ENCODE data around the gene VAT1L. TPM values are rescaled to one million over a fixed set of nuclear protein-coding genes. Genes with fewer than 3 reads are reported as not detected.
"Not testable (repeated sequence)": the region's sequence is repeated elsewhere in the genome, so short reads cannot be mapped to it uniquely, and the experiment has no call there.

VAT1L gene
- total RNA-seq, 1 experiment from 2014 or later, result 6.1 TPM

DNA sequence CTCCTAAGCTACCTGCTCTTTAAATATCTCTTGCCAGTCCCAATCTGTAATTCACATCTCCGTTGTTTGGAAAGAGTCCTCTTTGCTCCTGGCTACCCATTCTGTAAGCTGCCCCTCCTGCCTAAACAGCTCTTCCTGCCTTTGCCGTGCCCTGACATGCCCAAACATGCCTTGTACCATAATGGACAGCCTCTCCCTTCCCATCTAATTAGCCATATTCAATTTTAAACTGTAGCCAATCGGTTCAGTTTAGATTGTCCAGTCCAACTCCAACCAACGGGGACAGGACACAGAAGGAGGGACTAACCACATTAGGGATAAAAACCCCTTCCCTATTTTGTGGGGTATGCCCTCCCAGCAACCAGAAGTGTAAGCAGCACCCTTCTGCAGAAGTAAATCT lies 203.3 kb downstream of the VAT1L start:
- DNase-seq (ENCODE audit: low spot score), result no peak

DNA sequence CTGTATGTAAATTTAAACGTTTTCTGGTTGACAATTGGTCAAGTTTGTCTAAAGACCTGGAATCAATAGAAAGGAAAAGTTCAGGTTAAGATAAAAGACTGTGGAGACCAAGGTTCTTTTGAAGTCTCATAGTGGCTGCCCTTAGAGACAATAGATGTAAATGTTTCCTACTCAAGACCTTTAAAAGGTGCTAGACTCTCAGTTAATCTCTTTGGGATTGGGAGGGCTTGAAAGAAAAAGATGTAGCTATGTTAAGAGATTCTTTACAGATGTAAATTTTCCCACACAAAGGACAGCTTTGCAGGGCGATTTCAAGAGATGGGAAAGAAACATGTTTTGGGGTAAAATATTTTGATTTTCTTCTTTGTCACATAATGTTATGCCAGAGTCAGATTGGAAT lies 204.0 kb downstream of the VAT1L start:
- not testable (repeated sequence) for DNase-seq (ENCODE audit: low spot score)

DNA sequence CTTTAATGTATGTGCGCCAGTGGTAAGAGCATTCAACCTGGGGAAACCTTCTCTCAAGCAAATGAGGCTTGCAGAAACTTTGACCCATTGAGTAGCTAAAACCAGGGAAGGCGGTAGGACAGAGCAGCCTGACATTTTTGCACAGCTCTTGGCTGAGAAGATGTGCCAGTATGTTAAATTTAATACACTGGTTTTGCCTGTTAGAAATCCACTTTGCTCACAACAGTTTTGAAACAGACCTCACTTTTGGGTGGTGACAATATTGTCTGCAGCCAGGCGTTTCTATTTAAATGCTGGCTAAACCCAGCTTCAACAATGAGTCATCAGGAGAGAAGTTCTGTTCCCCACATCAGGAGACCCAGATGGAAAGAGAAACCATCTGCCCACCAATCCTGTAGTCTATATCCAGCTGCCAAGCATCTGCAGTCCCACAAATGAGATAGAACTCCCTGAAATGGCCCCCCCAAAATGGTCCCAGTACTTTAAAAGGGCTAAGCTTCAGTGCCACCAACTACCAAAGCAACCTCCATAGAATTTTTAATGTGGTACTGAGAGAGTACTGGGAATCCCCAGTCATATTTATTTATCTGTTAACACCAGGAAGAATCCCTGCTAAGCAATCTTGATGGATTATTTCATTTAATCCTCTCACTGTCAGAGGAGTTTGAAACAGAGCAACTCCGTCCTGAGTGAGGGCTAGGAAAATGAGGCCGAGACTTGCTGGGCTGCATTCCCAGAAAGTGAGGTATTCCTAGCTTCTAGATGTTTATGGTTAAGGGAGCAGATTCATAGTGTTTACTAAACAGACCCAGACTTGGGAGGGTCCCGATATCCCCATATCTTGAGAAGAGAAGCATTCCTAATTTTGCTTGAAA lies 205.0 kb downstream of the VAT1L start:
- DNase-seq (ENCODE audit: low spot score), result peak; percentile 78

DNA sequence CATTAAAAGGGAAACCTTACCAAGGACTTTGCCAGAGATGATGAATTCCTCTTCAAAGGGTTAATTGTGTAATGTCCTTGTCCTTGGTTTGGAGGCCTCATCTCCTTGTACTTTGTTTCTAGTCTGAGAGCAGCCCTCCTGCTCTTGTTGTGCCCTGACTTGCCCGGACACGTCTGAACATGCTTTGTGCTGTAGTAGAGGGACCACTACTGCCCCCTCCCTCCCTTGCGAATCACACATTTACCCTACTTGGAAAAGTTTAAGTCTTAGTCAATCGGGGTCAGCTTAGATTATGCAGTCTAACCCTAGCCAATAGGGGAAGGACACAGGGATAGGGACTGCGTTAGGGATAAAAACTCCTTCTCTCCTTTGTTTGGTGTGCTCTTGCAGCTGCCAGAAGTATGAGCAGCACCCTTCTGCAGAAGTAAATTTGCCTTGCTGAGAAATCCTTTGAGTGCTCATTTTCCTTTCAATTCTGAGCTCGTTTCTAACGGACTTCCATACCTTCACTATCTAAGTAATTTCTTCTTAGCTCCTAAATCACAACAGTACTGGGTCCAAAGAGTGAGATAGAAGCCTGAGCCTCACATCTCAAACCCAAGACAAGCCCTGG lies 207.6 kb downstream of the VAT1L start:
- no peak for DNase-seq (ENCODE audit: low spot score)

DNA sequence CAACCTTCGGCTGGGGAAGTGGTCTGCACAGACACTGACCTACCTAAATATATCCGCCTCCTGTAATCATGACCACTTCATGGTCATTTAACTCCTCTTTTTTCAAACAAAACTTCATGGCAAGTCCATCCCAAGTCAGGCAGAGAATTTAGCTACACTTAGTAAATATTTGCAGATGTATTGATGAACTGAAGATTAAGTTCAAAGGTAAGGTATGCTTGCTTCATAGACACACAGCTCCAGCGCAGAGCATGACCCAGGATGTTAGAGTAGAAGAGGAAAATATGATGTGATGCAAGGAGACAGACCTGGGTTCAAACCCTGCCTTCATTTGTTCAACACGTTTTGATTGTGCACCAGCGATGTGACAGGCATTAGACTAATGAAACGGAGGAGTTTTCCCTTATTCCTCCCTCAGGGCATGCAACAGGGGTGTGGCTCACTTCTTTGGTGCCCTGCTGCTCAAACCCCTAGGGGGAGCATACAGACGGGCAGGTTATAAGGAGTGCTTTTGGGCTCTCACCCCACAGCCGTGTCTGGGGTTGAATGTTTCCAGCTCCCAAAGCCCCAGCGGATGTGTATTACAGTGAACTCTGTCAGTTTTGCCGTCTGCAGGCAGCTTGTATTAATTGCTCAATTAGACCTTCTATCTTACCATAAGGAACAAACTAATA lies 210.1 kb downstream of the VAT1L start:
- DNase-seq (ENCODE audit: low spot score), result no peak

DNA sequence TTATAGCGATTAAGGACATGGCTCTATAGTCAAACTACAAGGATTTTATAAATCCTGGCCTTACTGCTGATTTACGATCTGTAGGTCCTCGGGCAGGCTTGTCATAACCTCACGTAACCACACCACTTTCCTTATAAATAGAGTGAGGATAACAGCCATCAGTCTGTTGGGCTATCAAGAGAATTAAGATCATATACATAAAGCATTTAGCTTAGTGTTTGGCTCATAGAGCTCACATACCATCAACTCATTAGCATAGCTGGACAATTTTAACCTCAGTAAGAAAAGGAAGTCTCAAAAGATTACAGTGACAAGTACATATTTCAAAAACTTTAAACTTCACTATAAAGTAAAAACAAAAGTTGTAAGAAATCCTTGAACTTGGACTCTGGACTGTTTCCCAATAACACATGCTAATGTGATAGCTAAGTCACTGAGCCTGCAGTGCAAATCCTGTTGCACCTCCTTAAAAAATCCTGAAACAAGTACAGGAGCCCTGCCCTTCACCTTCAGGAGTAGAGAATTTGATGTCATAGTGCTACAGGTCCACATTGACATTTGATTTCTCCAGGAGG lies 213.2 kb downstream of the VAT1L start:
- no peak for DNase-seq (ENCODE audit: low spot score)

DNA sequence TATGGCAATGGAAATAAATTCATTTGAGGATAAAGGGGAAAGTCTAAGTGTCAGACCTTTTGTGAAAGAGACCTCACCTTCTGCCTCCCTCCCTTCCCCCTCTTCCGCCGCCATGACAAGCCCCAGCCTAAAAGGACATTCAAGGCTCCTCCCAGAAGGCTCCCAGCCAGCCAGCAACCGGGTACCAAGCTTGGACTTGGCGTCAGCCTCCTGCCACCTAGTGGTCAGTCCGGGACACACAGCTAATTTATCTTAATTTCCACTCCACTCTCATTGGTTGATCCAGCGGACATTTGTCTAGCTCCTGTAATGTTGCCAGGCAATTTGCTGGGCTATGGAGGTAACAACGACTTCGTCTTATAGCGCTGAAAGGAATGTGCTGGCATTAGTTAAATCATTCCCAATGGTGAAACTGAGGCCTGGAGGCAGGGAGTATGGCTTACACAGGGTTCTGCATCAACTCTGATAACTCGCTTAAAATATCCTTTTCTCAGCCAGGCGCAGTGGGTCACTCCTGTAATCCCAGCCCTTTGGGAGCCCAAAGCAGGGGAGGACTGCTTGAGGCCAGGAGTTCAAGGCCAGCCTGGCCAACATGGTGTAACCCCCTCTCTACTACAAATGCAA lies 214.7 kb downstream of the VAT1L start:
- peak; percentile 89 for DNase-seq (ENCODE audit: low spot score)

DNA sequence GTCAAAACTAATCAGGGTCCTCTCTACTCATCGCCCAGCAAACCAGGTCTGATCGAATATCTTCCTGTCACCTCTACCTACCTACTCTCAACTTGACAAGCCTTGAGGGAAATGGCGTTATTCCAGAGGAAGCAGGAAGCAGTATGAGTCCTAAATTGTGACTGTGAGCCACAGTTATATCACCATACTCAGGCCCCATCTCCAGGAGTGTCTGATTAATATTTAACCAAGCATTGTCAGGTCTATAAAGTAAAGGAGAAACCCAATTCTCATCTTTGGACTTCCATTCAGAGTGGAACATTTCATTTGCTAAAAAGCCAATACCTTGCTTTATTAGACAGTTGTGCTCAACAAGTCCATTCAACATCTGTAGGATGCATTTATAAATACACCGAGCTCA lies 216.2 kb downstream of the VAT1L start:
- DNase-seq (ENCODE audit: low spot score), result no peak

DNA sequence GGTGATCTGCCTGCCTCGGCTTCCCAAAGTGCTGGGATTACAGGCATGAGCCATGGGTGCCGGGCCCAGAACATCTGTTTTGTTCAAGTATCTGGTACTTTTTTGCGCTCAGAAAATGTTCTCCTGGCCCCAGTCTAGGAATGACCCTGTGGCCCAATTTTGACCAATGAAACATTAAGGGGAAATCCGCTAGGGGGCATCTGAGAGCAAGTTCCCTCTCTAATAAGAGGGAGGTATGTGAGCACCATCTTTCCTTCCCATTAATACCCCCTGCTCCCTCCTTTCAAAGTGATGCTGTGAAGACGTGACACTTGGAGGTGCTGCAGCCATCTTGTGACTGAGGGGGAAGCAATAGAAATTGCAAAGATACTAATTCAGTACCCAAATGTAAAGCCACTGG lies 217.5 kb downstream of the VAT1L start:
- peak; percentile 23 for DNase-seq (ENCODE audit: low spot score)

DNA sequence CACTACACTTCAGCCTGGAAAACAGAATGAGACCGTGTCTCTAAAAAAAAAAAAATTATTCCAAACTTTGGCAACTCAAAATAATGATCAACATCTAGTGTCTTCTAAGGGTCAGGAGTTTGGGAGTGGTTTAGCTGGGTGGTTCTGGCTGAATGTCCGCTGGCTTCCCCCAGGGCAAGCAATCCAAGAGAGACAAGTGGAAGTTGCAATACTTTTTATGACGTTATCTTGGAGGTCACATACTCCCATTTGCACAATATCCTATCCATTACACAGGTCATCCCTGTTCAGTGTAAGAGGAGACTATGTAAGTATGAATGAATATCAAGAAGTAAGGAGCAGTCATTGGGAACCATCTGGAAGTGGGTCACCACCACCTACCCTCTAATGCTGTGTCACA lies 218.8 kb downstream of the VAT1L start:
- DNase-seq (ENCODE audit: low spot score), result no peak

DNA sequence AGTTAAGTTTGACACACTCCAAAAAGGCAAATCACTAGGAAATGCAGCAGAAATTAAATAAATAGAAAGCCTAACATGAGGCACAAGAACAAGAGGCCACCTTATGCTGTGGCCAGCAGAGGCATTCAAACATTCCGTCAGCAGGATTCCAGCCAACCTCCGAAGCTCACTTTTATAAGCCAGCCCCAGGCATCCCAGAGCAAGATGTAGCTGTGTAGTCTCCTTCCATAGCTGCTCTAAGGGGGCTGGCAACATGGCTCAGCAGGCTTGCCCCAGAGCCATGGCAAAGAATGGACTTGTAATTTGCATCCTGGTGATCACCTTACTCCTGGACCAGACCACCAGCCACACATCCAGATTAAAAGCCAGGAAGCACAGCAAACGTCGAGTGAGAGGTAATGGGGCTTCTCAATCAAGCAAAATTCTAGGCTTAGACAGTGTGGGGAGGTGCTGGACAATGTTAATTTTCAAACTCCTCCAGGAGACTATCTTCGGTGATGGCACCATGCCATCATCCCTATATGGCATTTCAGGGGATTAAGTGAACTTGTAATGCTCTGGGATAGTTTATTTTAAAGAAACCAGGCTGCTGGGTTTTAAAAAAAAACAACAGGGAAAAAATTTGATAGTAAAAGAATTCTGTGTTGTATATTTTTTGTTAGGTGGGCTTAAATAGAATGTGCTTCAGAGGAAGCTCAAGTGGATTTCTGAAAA lies 234.1 kb downstream of the VAT1L start, which contains the start of gene CLEC3A:
TSS of gene CLEC3A (plus strand) at position 202 of the 714 bp plus-strand sequence. CDS start at position 281, 79 bp downstream.
- DNase-seq (ENCODE audit: low spot score), result peak; percentile 63

DNA sequence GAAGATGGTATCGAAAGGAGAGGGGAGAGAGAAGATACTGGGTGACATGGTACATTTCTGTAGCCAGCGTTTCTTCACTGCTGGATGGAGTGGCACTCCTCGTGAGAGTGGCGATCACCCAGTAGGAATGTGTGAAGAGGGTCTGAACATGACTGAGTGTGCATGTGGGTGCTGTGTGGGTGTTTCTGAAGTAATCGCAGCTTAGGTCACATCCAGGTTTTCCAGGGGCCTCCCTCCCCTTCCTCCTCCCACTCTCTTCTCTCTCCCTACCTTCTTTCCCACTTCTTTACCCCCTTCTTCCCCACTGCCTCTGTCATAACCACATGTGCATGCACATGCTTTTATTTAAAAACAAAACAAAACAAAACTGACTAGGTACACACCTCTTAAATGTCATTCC lies 235.8 kb downstream of the VAT1L start:
- no peak for DNase-seq (ENCODE audit: low spot score)

DNA sequence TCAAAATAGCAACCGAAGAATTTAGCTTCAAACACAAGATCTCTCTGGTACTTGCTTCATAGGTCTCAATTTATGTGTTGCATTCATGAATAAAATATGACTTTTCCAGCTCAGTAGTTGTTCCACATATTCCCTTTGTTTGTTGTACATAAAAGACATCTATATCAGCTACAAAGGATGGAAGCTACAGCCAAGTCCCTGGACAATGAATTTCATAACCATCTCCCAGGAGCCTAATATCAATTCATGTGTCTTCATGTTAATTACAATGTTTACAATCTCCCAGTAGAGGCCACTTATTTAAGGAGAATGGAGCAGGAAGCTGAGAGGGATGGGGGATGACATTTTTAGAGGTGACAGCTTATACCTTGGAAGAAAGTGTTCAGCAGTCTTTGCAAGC lies 237.3 kb downstream of the VAT1L start:
- DNase-seq (ENCODE audit: low spot score), result no peak

DNA sequence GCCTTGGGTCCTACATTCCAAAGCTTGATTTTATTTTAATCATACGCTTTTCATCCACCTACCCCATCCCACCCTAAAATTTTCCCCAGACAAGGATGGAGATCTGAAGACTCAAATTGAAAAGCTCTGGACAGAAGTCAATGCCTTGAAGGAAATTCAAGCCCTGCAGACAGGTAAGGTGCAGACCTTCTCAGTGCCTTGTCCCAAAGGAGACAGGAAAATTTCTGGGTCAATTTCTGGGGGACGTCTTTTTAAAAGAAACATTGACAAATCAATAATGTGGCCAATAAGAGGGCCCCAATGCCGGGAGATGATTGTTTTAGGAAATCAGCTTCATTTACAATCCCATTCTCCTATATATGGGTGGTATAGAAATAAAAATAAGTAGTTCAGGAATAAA lies 239.7 kb downstream of the VAT1L start:
- DNase-seq (ENCODE audit: low spot score), result no peak

Other genes starting within 250 kb of the VAT1L start
- 5.2 and 7.1 TPM in 2 replicates for gene NUDT7, start 66.0 kb upstream of the VAT1L start, total RNA-seq (2014; rRNA removed; shearing (Covaris generic))
- 10.9 TPM in 2 replicates for gene CLEC3A, start 234.0 kb downstream of the VAT1L start, total RNA-seq (2014; rRNA removed; shearing (Covaris generic))